Keratinocyte (primary cell): Measurements from ENCODE around the gene UBE2V1. TPM values are rescaled to one million over a fixed set of nuclear protein-coding genes. Genes with fewer than 3 reads are reported as not detected.
"Not testable (repeated sequence)": the region's sequence is repeated elsewhere in the genome, so short reads cannot be mapped to it uniquely, and the experiment has no call there.

Experiments used
- DNase-seq: peaks from one replicate; pipeline ENCODE4 v3.0.0-alpha.2; 2011; ENCODE audit warnings: low read depth, missing footprints, low spot score
- FAIRE-seq: peaks from 2 replicates; lab custom pipeline; 2011; peaks lifted over from hg19 to GRCh38; lab: Jason Lieb, UNC
- H2AFZ ChIP-seq: 2 replicates; pipeline ENCODE4 v1.6.0; 2012; ENCODE audit warnings: low read length, control low read depth, inconsistent platforms; ENCODE audit not compliant: control insufficient read depth
- H3K27ac ChIP-seq: 2 replicates; pipeline ENCODE4 v1.5.1; 2011; ENCODE audit warnings: low read length; ENCODE audit not compliant: control insufficient read depth, insufficient read depth
- H3K27me3 ChIP-seq: 3 replicates; pipeline ENCODE4 v1.6.0; 2011; ENCODE audit warnings: low read length; ENCODE audit not compliant: control insufficient read depth, insufficient read depth; ENCODE audit errors: extremely low read depth
- H3K36me3 ChIP-seq, 2 experiments: 2 replicates in 1 of 2; 3 replicates in 1 of 2; pipeline ENCODE4 v1.5.1; 2011; ENCODE audit warnings: low read length in 2 of 2, mild to moderate bottlenecking in 1 of 2; ENCODE audit not compliant: control insufficient read depth in 2 of 2, insufficient read depth in 2 of 2; ENCODE audit errors: extremely low read depth in 1 of 2
- H3K4me1 ChIP-seq: 3 replicates; pipeline ENCODE4 v1.5.1; 2011; ENCODE audit warnings: low read length; ENCODE audit not compliant: control insufficient read depth, insufficient read depth; ENCODE audit errors: extremely low read depth
- H3K4me2 ChIP-seq: 3 replicates; pipeline ENCODE4 v1.6.0; 2011; ENCODE audit warnings: low read depth, low read length; ENCODE audit not compliant: control insufficient read depth, insufficient read depth; ENCODE audit errors: extremely low read depth
- H3K4me3 ChIP-seq, 3 experiments: fragments of 200-600 bp in 1 of 3; sonication (generic) in 1 of 3; 2 replicates in 2 of 3; 3 replicates in 1 of 3; pipeline ENCODE4 v1.5.1; 2011 to 2016; ENCODE audit warnings: low read length in 3 of 3, mild to moderate bottlenecking in 3 of 3, control low read depth in 2 of 3, inconsistent platforms in 1 of 3, low read depth in 1 of 3, mixed read lengths in 1 of 3, mixed run types in 1 of 3, moderate library complexity in 1 of 3; ENCODE audit not compliant: control insufficient read depth in 2 of 3, insufficient read depth in 2 of 3; ENCODE audit errors: extremely low read depth in 1 of 3
- H3K79me2 ChIP-seq: 2 replicates; pipeline ENCODE4 v1.6.0; 2012; ENCODE audit warnings: low read length; ENCODE audit not compliant: control insufficient read depth, insufficient read depth
- H3K9ac ChIP-seq: 3 replicates; pipeline ENCODE4 v1.6.0; 2011; ENCODE audit warnings: low read length; ENCODE audit not compliant: control insufficient read depth, insufficient read depth; ENCODE audit errors: extremely low read depth
- H3K9me1 ChIP-seq: 3 replicates; pipeline ENCODE4 v1.6.0; 2011; ENCODE audit warnings: low read length; ENCODE audit not compliant: control insufficient read depth, insufficient read depth; ENCODE audit errors: extremely low read depth
- H3K9me3 ChIP-seq: 2 replicates; pipeline ENCODE4 v1.5.1; 2012; ENCODE audit warnings: low read depth, low read length; ENCODE audit not compliant: control insufficient read depth
- H4K20me1 ChIP-seq: 3 replicates; pipeline ENCODE4 v1.6.0; 2011; ENCODE audit warnings: low read length; ENCODE audit not compliant: control insufficient read depth, insufficient read depth; ENCODE audit errors: extremely low read depth
- CTCF ChIP-seq, 3 experiments: IDR thresholded peaks in 1 of 3; conservative IDR thresholded peaks in 1 of 3; optimal IDR thresholded peaks in 1 of 3; 2 replicates in 2 of 3; 3 replicates in 1 of 3; pipeline versions ENCODE3 to v1.5.1; 2011; ENCODE audit warnings: low read length in 3 of 3, mild to moderate bottlenecking in 3 of 3, moderate library complexity in 2 of 3, control low read depth in 1 of 3, inconsistent platforms in 1 of 3; ENCODE audit not compliant: insufficient read depth in 2 of 3; ENCODE audit errors: extremely low read depth in 1 of 3
- EZH2 ChIP-seq: IDR thresholded peaks from one replicate; pipeline ENCODE4 v1.6.1; 2012; ENCODE audit warnings: inconsistent platforms, mild to moderate bottlenecking, low read length, moderate library complexity
- dilution Hi-C: fragments of 300-500 bp; cut with MboI; formaldehyde crosslinking; loops from one replicate; pipeline ENCODE4 v1.7.0; 2020; ENCODE audit warnings: low sequenced_read_pairs; ENCODE audit not compliant: extremely low pct_ligation_motif_present
- polyA plus RNA-seq, 5 experiments: library from polyadenylated mRNA; depleted of rRNA in 3 of 5; stranded (reverse) in 3 of 5; stranded (forward) in 1 of 5; unstranded in 1 of 5; fragments of >200 nt; gene quantifications; 1 replicate in 1 of 5; 2 replicates in 3 of 5; 3 replicates in 1 of 5; pipeline versions ENCODE4 v1.2.1 to v1.2.3, GENCODE V29; 2011 to 2012; ENCODE audit warnings: missing spikeins in 2 of 5, low read depth in 1 of 5, low replicate concordance in 1 of 5

The UBE2V1 gene
- polyA plus RNA-seq, 1 donor (not counting 4 experiments of a cell fraction or from before 2014, with no cell fraction given), result 117 TPM

GRCh38 chr20:50083034-50083433 is 29.9 kb downstream of the UBE2V1 start:
- Histone ChIP-seq H3K9me1 (peaks cover 2% of the 10 kb centered on the region), H4K20me1 (peaks cover 17% of the 10 kb centered on the region), H3K79me2 (peaks cover 18% of the 10 kb centered on the region), H3K4me1 (peaks cover 18% of the 10 kb centered on the region), H3K4me2 (no peak overlapping the region), H3K4me3 (no peak overlapping the region), H3K36me3 (peaks cover 9 to 13% of the 10 kb centered on the region in 2 experiments), H3K9me3 (no peaks in the 10 kb centered on the region), H2AFZ (no peak overlapping the region), H3K27me3 (no peaks in the 10 kb centered on the region), H3K27ac (no peak overlapping the region), H3K9ac (no peak overlapping the region)
- no peak for TF ChIP-seq CTCF (optimal IDR thresholded peaks at IDR 0.05 in 1 of 3, IDR thresholded peaks at IDR 0.05 in 1 of 3, conservative IDR thresholded peaks at IDR 0.05 in 1 of 3; ENCODE audit: extremely low read depth in 1 of 3, insufficient read depth in 2 of 3, low read length in 3 of 3)
- no peak for TF ChIP-seq EZH2
- FAIRE-seq (no peak), DNase-seq (no peak)
- dilution Hi-C loops, result no loop called here

GRCh38 chr20:50082056-50082455 is 30.9 kb downstream of the UBE2V1 start:
- H3K4me2 ChIP-seq, H3K4me3 ChIP-seq, DNase-seq, H2AFZ ChIP-seq, H3K9ac ChIP-seq, H3K27me3 ChIP-seq, H3K27ac ChIP-seq, H3K9me1 ChIP-seq, FAIRE-seq, dilution Hi-C loops, H3K9me3 ChIP-seq: not testable (repeated sequence)
- Histone ChIP-seq H4K20me1 (peaks cover 14% of the 10 kb centered on the region), H3K4me1 (peaks cover 11% of the 10 kb centered on the region), H3K79me2 (peaks cover 14% of the 10 kb centered on the region), H3K36me3 (peaks cover 9 to 13% of the 10 kb centered on the region in 2 experiments)
